HG03457 (cell line): ENCODE measurements around the gene C16orf74.

Source experiments
- ATAC-seq: cut with Tn5 transposase; IDR thresholded peaks from one replicate; pipeline ENCODE4 v1.9.1; 2021; ENCODE audit warnings: moderate number of reproducible peaks; ENCODE audit not compliant: unreplicated experiment

Gene C16orf74

DNA sequence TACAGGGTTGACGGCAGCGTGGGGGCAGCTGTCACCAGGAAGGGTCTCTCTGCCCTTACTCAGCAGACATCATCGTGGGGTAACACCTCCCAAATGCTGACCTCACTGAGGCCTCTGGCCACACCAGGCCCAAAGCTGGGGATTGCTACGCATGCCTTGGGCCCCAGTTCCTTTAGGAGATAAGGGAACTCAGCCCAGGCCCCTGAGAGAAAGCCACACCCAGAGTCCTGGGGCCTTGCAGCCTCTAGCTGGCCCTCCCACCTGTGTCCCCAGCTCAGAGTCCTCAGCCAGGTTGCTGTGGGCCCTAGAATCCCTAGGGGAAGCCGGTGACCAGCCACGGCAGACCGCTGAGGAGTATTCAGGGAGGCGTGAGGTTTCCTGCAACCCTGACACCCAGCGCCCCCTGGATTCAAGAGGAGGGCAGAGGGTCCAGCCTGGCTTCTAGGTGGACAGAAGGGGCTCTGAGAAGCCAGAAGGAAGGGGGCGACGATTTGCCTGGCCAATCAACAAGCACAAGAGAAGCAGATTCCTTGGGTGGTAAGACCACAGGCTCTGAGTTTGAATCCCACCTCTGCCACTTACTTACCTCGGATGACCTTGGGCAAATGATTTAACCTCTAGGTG, 51.8 kb downstream of the C16orf74 start:
- ATAC-seq, result no peak

DNA sequence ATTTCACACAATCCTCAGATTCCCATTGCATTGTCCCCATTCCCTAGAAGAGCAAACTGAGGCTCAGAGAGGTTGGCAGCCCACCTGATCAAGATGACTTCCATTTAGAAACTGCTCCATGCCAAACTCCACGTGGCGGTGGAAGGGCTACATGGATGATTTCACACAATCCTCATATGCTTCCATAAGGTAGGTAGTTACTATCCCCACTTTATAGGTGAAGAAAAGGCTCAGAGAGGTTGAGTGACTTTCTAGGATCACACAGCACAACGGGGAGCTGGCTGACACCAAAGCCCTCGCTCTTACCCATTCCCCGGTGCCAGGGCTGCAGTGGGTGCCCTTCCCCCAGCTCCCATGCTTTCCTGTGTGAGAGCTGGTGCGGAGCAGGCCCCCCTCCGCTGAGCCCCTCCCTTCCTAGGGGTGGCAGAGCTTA, 52.4 kb downstream of the C16orf74 start:
- ATAC-seq, result no peak

DNA sequence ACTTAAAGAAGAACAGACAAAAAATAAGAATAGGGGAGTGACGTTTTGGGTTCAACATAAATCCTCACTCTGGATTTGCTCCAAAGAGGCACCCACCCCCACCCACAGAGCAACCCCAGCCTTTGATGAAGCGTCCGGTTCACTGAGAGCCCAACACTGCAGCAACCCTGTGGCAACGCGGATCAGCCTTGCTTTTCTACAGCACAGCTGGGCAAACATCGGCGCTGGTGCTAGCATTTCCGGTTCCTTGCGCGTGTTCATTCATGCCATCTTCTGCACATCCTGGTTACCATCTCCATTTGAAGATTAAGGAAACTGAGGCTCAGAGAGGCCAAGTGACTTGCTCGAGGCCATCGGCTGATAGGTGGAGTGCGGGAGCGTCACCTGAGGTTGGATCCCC, 53.5 kb downstream of the C16orf74 start:
- ATAC-seq, result no peak

DNA sequence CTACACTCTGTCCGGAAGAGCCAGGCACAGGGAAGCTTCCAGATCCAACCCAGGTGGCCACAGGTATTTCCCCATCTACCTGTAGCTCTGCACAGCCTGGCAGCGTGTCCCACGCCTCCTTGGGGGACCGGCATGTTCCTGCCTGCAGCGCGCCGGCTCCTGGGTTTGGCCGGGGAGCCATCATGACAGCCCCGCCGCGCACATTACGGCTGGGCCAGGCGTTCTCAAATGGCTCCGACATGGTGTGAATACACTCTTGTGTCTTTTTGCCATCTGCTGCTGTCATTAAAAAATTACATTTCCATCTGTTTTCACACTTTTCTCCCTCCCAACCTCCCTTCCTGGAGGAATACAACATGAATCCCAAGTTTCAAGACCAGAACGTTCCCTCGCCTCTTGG, 54.1 kb downstream of the C16orf74 start:
- no peak for ATAC-seq

DNA sequence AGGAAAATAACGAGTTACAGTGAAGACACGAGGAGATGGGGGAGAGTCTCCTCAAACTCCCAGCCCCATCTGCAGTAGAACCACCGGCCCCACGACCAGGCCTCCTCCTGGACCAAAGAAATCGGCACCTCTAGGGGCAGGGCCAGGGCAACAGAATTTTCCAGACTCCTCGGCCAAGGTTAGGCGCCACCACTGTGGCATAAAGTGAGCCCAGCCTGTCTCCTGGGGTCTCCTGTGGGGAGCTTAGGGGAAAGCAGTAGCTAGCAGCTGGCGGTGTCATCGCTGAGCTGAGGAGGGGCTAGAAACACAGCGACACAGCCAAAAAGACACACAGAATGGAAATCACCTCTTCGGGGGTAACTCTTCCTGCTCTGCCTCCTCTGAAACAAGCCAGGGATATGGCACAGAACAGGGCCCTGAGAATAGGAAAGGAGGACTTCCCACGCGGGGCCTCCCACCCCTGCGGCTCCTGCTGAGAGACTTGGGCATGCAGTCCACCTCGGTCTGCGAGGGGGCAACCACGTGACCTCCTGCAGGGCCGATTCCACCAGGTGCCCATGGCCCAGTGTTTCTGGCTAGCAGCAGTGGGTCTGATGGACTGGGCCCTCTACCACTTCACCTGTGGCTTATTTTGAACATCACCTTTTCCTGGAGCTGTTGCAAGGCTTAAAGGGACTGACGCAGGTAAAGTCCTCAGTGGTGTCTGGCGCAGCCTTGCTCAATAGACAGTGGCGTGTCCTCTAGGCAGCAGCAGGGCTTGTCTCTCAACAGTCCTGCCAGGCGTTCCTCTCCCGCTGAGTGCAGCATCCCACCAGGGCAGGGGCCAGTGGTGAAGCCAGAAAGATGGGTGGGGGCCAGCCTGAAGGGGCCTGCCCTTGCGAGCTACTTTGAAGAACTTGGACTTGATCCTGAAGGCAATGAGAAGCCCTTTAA, 55.4 kb downstream of the C16orf74 start:
- ATAC-seq, result no peak

DNA sequence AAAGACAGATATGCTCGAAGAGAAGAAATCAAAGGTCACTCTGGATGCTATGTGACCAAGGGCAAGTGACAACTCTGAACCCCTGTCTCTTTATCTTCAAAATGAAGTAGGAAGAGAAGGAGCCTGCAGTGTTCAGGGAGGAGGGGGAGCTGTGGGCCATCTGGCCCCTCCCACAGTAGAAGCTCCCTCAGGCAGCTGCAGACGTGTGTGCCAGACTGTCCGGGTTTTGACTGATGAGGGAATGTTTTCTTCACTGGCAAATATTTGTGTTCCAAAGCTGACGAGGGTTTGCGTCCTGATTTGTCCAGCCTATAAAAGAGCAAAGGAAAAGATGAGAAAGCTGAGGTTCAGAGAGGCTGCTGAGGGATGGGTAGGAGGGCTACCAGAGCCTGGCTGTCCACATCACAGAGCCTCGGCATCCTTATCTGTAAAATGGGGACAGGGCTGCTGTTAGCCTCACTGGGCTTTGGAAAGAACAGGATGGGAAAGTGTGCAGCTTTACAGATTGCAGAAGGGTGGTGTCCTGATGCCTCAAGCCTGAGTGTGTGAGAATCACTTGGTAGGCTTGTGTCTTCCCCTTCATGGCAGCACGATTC, 60.3 kb downstream of the C16orf74 start:
- ATAC-seq, result no peak

DNA sequence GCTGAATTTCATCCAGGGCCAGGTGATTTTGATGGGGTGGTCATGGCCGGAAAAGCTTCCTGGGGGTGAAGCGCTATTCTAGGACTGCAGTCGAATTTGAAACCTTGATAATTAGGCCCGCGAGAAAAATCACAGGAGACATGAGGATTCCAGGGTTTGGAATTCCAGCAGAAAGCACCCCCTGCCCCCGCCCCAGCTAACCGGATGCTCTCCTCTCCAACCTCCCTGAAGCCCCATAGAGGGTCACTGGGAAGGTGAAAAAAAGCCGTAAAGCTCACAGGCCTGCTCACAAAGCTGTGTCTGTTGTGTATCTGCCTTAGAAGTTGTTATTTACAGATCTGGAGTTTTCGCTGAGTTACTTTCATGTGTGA, 61.0 kb downstream of the C16orf74 start:
- ATAC-seq, result no peak

DNA sequence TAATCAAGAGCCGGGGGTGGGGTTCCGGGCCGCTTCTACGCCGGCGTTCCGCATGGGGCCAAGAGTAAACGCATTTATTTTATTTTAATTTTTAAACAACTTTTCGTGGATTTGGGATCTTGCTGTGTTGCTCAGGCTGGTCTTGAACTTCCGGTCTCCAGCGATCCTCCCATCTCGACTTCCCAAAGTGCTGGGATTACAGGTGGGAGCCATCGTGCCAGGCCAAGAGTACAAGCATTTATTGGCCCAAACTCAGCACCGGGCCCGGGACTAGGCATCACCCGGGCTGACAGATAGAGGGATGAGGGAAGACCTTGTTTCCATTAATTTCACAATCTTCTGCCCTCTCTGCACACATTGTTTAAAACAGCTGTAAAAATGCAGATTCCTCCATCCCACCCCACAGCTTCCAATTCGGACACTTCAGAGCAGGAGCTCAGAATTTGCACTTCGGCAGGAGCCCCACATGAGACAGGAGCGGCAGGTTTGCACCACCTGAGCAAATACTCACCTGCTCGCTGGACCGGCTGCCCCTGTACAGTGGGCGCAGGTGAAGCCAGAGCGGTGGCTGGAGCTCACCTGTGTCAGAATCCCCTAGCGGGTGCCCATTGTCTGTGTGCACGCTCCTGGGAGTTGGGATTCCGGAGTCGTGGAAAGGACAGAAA, 61.5 kb downstream of the C16orf74 start:
- no peak for ATAC-seq

DNA sequence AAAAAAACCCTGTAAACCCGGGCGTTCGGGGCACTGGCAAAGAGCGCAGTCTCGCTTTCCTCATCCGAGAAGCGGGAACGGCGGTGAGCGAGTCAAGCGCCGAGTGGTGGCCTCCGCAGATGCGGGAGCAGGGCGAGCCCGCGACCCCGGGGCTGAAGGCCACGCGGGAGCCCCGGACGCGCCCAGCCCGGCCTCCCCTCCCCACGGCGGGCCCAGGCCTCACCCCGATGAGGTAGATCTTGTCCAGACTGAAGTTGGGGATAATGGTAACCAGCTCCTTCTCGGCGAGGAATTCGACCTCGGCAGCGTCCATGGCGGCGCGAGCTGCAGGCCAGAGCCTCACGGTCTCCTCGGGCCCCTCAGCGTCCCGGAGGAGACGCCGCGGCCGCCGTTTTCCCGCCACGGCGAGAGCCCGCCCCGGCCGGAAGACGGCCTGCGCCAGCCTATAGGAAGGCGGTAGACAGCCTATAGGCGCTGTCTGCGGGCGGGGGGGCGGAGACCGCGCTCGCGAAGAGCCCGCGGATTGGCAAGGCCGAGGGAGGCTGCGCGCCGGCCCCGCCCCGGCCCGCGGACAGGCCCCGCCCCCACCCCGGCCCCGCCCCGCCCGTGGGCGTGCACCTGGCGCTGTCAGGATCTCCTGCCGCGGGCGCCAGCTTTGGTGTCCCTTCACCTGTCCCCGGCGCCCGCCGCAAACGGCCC, 62.2 kb downstream of the C16orf74 start, which contains the start of gene GINS2:
TSS of gene GINS2 (minus strand) at position 369 of the 699 bp plus-strand sequence. CDS start at position 313, 56 bp downstream.
- ATAC-seq, result peak; percentile 88

DNA sequence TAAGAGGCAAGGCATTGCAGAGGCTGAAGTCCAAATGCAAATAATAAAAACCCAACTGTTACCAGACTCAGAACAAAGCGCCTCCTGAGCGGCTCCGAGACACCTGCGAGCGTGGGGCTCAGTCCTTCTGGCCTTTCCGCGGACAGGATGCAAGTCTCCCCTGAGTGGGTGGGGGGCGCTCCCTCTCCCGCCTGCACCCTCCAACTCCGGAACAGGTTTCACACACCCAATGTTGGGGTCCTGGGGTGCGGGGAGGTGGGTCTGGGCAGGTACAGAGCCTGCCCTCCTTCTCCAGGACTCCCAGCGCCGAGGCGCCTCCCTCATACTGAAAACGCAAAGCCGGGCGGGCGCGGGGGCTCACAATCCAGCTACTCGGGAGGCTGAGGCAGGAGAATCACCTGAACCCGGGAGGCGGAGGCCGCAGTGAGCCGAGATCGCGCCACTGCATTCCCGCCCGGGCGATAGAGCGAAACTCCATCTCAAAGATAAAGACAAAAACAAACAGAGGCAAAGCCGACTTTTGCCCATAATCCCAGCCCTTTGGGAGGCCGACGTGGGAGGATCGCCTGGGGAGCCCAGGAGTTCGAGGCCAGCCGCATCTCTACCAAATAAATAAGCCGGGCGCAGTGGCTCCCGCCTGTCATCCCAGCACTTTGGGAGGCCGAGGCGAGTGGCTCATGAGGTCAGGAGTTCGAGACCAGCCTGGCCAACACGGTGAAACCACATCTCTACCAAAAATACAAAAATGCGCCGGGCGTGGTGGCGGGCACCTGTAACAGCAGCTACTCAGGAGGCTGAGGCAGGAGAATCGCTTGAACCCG, 63.0 kb downstream of the C16orf74 start:
- no peak for ATAC-seq

DNA sequence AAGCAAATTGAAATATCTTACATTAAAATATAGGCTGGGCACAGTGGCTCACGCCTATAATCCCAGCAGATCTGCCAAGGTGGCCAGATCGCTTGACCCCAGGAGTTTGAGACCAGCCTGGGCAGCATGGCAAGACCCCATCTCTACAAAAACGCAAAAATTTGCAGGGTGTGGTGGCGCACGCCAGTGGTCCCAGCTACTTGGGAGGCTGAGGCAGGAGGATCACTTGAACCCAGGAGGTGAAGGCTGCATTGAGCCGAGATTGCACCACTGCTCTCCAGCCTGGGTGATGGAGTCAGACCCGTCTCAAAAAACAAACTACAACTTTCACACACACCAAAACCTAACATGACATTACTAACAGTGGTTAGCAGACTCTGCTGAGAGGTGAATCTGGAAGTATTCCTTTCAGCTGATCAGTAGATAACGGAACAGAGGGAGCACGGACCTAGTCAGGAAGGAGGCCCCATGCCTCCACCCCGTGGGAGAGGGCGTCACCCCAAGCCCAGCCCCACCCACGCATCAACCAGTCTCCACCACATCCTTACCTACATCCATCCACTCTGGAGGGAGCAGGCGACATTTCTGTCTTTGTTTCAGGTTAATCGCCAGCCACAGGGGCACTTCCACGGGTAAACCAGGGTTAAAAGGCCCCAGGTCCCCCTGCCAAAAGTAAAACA, 63.8 kb downstream of the C16orf74 start:
- no peak for ATAC-seq

DNA sequence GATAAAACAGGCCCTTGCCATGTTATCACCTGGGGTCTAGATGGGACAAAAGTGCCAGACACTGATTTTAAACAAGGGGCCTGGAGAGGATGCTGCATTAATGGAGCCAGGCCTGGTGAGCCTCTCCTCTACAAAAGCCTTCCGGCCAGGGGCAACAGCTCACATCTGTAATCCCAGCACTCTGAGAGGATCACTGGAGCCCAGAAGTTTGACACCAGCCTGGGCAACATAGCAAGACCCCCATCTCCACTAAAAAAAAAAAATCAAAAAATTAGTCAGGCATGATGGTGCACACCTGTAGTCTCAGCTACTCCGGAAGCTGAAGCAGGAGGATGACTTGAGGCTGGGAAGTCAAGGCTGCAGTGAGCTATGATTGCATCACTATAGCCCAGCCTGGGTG, 65.6 kb downstream of the C16orf74 start:
- no peak for ATAC-seq

DNA sequence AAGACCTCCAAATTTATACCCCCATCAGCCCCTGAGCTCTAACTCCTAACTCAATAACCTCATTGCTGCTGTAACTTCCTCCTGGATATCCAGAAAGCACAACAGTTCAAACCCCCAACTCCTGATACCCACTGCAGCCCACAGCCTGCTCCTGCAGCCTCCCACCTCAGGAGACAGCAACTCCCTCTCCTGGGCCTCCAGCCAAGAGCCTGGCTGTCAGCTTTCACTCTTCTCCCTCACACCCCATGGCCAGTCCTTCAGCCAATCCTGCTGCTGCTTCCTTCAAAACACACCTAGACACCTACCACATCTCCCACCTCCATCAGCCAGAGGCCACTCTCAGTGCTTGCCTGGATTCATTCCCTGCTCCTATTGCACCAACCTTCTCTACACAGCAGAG, 67.5 kb downstream of the C16orf74 start:
- no peak for ATAC-seq

DNA sequence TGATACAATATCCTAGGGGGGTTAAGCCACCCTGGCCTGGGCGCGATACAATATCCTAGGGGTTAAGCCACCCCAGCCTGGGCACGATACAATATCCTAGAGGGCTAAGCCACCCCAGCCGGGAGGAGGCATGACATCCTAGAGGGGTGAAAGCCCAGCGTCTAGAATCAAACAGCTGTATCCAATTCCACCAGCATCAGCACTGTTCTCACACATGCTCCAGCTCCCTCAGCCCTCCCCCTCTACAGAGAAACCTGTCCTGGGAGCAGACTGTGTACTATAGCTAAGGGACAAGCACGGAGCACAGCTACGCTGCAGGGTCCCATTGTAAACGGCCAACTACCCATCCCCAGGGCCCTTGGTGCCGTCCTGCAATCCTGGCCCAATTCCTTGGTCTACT, 68.4 kb downstream of the C16orf74 start:
- ATAC-seq, result no peak

DNA sequence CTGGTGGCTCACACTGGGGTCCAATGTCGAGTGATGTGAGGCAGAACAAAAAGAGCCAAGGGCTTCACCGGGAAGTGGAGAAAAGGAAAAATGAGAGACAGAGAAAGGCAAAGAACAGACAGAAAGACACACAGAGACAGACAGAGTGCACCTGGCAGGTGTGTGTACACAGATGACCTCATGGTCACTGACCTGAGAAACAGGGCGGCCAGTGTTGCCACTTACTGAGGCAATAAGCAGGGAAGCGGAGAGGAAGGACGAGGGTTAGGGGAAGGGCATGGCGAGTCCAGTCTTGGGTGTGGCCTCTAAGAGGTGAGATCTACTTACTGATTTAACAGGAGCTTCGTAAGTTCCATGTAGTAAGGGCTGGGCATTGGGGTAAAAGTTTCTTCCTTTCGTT, 69.6 kb downstream of the C16orf74 start:
- ATAC-seq, result no peak

DNA sequence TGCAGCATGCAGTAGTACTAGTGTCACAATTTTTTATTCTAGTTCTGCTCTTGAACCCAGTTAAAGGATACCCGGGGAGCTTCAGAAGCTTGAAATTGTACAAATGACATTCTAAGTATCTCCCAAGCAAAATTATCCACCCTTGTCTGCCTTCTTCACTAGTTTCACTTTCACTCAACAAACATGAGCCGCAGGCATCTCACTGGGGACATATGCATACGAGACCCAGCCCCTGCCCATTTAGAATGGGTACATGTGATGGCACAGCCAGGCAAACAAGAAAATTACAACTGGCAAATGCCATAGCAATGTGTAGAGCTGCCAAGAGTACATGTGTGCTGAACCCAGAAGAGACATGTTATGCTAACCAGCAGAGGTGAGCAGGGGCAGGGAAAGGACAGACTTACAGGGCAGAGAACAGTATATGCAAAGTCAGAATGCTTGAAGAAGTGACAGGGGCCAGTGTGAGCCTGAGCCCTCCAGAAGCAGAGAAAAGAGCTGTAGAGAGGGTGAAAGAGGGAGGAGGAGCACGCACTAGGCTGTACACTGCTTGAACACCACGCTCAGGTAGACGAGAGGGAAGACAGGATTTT, 70.4 kb downstream of the C16orf74 start:
- no peak for ATAC-seq

DNA sequence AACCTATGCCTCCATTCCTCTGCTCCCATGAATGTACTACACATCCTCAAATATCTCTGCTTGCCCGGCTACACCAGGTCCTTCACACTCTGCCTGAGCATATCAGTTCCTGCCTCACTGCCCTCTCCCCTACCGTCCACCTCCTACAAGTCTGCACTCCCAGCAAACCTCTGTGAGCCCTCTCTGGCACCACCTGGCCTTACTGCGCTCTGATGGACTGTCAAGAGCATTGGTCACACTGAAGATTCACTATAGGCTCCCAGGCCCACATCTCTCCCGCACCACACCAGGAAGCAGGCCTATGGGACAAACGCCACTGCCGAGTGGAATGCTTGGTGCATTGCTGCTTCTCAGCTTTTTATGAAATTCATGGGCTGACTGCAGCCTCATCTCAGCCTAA, 71.0 kb downstream of the C16orf74 start:
- no peak for ATAC-seq

DNA sequence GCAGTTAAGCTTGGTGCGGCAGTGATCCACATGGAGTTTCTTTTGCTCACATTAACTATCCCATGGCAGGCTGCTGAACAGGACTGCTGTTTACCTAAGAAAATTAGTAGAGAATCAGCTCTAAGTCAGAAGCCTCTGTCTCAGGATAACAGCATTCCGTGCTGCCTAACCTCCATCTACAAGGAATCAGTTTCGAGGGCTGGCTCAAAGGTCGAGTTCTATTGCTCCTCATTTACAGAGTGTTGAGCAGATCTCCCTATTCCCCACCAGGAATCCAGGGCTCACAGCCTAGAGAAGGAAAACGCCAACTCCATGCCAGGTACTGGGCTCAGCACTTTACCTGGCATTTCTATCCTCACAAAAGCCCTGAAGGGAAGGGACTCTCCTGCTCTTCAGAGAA, 72.1 kb downstream of the C16orf74 start:
- no peak for ATAC-seq

DNA sequence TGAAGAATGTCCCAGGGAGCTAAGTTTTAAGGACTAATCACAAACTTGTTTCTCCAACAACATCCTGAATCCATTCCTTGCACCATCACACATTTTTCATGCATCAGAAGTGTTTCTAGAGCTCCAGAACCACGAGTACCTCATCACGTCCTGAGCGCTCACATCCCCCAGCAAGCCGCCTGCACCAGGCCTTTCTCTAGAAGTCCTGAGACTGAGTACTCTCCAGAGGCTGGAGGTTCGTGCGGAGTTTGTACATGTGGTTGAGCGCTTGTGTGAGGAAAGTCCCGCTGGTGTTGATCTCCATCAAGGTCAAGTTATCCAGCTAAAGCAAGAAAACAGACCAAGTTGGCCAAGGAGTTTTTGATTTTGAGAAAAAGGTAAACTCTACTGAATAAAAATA, 72.9 kb downstream of the C16orf74 start:
- ATAC-seq, result no peak
